NCI-H510A treated with DMSO at 0.1 percent for 48 hours (cell line): ENCODE measurements around the gene KHDRBS2.
A peak's percentile ranks its signal among the peaks of the same experiment; 100 is the strongest.

Source experiments
- DNase-seq: peaks from one replicate; lab custom pipeline; 2025; lab: John Stamatoyannopoulos, UW

Gene KHDRBS2

DNA sequence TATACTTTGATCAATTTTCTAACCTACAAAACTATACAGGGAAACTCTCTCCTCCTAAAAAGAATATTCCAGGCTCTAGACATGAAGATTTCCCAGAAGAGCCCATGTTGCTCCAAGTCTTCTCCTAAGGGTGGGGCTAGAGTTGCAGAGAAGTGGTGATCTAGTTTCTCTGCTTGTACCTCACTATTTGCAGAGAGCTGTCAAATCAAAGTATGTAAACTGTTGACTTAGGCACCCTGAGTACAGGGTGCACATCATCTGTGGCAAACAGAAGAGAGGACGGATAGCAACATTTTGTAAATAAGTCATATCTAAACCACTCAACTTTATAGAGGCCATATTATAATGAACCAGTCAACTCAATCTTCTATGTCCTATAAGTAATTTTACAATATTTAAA lies 250.1 kb downstream of the KHDRBS2 start:
- no peak for DNase-seq

DNA sequence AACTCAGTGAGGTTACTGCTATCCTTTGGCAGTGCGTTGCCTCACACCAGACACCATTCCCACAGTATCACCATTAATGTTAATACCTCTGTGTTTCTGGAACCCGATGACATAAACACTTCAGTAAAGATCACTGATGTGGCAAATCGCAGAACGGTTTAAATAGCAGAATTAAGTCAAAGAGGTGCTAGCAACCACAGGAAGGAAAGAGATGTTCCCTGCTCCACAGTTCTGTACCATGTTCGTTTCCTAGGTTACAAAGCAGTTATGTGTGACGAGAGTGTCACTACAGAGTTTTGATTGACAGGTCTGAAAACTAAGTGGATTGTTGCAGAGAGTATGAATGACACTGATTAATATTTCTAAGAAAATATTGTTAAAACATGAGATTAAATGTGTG lies 272.3 kb downstream of the KHDRBS2 start:
- no peak for DNase-seq

DNA sequence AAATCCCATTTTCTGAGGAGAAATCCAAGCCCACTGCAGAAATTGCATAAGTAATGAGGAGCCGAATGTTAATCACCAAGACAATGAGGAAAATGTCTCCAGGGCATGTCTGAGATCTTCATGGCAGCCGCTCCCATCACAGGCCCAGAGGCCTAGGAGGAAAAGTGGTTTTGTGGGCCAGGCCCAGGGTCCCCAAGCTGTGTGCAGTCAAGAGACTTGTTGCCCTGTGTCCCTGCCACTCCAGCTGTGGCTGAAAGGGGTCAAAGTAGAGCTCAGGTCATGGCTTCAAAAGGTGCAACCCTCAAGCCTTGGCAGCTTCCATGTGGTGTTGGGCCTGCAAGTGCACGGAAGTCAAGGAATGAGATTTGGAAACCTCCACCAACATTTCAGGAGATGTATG lies 276.6 kb downstream of the KHDRBS2 start:
- DNase-seq: no peak

DNA sequence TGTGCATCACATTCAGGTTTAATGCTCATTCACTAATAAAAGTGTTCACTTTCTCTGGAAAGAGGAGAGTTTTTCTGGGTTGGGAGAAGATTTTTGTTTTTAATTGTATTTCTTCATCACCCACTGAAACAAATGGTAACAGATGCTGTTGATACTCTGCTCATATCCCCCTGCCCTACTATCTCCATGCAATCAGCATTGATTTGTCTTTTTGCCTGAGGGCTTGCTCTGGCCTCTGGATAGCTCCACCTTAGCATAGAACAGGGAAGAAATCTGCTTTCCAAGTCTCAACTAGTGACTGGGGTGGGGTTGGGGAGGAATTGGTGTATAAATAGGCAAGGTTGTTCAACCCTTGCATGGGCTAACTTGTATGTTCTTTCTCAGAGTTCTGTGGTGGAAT lies 296.4 kb downstream of the KHDRBS2 start:
- no peak for DNase-seq

DNA sequence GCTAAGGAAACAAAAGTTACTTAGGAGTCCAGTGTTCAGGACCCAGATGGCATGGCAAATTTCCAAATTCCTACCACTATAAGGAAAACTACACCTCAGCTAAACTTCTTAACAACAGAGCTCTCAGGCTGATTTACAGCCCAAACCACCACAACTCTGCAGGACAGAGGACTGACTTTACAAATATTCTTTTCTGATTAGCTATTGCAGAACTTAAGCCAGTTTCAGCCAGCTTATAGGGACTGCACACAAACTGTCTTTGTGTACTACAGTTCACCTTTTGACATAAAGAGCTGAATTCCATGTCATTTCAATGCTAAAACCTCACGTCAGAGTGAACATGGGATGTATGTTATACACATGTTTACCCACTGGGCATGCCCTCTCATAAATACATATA lies 305.4 kb downstream of the KHDRBS2 start:
- DNase-seq: no peak

DNA sequence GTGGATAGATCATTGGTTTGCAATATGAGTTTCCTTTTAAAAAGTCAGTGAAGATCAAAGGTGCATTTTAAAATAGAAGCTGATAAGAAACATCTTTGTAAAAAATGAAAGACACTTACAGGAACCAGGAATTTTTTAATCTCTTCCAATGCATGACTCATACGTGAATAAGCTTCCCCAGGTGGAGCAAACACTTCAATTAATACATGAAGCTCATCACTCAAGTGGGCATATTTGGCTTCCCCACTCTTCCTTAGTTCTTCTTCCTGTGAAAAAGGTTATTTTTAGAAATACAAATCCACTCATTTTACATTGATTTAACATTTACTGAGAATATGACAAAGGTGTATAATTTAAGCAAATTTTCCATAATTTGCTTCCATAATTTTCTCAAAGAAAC lies 308.1 kb downstream of the KHDRBS2 start:
- DNase-seq: no peak

DNA sequence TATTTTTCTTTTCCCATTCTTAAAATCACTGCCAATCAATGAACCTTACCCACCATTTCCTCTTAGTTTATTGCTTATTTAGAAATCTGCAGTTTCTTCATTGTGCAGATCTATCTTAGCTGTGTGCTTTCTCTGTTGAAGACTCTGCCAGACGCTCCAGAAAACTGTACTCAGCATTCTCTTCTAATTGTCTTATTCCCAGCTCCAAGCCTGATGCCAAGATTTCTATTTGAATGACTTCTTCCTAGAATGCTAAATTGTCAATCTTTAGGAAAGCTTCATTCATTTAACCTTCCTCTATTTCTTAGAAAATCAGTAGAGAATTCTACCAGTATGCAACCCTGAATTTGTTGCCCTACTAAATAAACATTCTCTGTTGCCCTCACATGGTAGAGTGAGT lies 308.9 kb downstream of the KHDRBS2 start:
- DNase-seq: no peak

DNA sequence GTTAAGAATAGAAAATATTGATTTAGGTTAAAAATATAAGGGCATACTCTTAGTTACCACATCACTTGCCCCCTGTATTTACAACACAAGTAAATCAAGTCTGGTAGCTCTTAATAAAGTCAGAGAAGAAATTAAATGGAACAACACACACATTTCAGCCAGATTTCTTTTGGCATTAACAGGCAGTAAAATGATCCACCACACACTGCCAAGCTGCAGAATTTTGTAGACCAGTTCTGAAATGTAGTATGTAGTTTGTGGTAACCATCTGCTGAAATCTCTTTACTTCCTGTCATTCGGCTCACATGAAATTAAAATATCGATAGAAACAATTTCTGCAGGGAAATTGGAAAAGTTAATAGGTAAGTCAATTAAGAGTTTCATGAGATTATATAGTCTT lies 326.8 kb downstream of the KHDRBS2 start:
- DNase-seq: no peak

DNA sequence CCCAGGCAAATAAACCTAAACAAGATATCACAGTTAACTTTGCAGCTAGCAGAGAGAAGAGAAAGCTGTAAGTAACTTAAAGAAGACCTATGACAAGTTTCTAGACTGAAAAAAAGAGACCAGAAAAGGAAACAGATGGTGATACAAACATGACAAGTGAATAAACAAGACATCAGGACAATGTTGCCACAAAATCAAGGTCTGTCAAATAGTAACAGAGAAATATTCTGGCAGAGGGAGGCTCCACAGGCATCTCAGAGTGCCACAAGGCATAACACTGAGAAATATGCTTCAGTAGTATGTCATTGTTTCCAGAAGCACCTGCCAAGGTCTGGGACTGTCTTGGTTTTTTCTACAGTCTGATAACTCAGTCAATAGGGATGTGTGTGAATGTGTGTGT lies 332.2 kb downstream of the KHDRBS2 start:
- no peak for DNase-seq

DNA sequence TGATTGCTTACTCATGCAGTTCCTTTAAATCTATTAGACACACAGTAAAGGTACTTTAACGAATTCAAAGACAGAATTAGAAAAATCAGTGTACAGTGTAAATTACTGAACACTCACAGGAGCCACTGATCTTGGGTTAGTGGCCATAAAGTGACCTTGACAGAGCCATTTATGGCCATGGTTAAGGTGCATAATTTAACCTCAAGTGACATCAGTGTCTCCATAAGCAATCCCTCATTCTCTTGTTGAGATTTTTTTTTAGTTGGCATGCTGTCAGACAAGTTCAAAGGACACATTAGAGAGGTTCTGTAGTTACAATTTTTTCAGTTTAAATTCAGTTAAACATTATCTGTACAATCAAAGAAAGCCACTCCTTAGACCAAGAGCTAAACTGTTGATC lies 334.4 kb downstream of the KHDRBS2 start:
- no peak for DNase-seq

DNA sequence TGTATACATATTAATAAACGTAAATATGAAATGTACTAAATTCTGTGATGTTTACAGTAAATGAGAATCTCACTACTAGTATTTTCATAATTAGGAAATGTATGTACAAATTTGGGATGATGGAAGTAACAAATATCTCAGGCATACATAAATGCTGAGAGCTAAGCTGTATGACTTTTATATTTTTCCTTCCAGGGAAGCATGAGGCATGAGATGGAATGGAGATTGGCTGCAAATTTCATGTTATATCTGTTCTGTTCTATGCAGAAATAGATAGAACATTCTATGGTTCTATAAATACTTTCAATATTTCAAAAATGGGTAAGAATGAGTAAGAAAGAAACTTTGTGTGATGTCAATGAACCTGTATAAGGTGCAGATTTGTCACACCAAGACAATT lies 335.2 kb downstream of the KHDRBS2 start:
- no peak for DNase-seq

DNA sequence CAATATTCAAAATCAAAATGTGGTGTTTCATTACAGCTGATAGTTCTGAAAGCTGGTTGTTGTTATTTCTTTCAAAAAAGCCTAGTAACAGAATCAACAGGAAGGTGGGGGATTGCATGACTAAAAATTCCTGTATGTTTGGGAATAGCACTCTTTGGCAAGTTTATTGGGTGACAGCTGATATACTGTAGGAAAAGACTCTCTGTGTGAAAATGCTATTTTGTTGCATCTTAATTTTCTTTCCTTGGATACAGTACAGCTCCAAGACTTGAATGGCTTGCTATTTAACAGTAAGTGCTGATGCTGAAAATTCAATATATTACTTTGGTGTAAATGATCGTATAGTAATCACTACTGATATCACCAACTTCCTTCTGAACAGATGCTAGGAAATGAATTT lies 336.1 kb downstream of the KHDRBS2 start:
- DNase-seq: no peak

DNA sequence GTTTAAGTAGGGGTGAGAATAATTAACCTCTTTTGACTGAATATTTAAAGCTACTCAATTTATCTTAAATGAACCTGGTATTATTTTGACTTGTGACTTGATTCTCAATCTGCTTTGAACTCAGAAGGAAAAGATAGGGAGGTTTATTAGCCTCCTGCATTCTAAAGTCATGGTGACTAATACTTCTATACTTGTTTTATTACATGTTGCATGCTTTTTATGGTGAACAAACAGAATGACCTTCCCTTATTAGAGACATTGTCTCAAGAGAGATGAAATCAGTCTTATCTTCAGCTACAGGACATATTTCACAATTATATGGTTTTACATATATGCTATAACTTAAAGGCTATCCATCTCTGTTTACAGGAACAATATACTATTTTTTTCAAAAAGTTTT lies 336.9 kb downstream of the KHDRBS2 start:
- DNase-seq: no peak

DNA sequence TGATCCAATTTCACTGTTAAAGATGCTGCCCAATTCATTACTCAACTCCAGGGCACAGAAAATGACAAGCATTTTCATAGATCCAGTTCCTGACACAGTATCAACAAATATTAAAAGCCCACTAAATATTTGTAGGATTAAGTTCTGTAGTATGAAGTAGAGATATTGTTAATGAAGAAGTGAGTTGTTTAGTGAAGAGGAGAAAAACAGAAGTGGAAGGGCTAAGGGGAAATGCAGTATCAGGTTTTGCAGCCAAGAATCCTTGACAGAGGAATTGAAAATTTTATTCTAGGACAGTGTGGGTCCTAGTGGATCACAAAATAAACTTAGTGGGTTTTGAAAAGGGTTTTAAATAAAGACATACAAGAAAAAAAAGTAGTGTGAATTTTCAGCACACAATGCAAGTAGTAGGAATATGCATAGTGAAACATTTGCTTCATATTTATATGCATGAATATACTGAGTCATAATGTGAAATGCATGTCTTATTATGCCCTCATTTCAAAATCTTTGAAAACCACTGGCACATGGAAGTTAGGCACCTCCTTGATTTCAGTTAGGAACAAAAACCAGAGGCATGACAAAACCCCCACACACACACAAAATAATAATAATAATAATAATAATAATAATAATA lies 338.6 kb downstream of the KHDRBS2 start:
- no peak for DNase-seq

DNA sequence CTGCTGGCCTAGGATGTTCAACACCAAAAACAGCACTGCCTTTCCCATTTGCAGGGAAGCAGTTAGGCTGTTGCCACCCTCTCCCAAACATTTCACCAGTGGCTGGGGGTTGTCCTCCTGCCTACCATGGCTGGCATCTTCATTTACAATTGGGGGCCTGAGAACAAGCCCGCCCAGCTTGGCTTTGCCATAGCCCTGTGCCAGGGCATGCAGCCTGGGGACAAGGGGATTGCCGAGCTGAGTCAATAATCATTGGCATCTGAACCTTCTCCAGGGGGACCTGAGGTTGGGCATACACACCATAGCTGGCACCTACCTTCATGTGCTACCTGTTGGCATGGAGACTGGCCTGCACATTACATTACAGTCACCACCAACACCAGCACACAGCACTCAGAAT lies 345.1 kb downstream of the KHDRBS2 start:
- DNase-seq: no peak

DNA sequence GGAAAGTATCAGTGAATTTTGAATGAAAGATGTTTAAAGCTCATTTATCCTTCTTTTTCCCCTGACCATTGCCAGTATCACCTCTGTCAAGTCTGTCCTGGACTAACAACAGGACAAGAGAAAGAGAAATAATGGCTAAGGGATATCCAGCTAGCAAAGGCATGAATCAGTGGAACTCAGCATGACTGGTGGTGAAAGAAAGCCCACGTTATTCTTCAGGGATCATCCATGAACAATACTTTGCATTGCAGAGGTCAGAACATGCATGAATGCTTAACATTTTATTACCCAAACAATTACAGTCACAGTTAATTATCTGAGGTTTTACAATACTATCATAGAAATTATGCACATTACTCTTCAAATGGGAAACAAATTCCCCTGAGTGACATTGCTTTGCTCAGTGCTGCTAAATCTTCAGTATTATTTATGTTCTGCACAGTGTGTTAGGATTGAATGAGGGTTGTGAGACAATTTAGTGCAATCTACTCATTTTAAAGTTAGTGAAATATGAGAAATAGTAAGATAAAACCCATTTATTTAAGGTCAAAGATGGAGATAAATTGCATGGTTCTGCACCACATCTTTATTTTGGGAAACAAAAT lies 350.7 kb downstream of the KHDRBS2 start:
- DNase-seq: no peak

DNA sequence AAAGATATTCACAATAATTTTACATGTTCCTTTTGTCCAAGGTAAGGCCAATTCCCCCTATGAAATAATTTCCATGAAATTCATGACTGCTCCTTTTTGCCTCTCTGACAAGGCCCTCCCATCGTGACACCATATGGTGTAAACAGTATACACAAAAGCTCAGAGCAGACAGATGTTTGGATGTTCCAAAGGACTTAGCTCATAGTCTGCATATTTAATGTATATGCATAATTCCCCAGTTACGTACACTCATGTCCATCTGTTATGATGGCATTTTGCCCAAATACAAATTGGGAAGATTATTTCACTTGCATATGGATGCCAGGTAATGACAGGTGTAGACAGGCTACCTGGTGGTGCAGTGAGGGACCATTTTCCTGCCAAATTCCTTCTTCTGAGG lies 376.5 kb downstream of the KHDRBS2 start:
- DNase-seq: no peak

DNA sequence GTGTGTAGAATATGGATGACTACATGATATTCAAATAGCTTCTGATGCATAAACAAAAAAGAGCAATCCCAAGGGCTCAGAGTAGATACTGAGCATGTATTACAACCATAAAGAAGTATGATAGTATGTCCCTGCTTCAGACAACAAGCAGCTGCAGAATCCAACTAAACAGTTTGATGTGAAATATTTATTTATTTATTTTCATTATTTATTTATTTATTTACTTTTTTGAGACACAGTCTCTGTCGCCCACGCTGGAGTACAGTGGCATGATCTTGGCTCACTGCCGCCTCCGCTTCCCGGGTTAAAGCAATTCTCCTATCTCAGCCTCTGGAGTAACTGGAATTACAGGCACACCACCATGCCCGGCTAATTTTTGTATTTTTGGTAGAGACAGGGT lies 384.3 kb downstream of the KHDRBS2 start:
- DNase-seq: no peak

DNA sequence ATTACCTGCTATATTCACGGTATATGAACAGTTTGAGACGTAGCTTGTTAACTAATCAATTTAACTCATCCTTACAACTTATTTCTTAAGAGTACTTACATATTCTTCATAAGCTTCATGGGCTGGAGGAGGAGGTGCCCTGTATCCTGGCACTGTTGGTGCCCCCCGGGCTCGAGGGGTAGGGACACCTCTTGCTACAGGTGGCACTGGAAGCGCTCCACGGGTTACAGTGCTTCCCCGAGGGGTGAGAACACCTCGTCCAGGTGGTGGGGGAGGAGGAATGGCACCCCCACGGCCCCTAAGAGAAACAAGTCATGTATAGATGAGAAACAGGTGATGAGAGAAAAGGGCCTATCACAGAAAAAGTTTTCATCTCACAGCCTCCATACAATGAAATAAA lies 391.5 kb downstream of the KHDRBS2 start:
- no peak for DNase-seq

DNA sequence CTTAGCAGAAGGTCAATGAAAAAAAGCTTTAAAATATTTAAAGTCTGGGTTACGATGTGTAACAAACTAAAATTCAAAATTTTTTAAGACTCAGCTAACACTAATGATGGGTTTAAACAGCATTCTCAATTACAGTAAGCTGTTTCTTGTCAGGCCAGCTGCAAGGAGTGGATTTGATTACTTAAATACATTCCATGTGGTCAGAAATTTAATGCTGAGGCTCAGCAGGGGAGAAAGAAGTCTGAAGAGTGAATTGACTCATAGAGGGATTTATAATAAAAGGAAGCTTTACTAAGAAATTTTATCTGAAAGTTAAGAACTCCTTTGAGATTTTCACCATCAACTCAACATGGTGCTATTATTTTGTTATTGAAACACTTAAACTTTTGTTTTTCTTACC lies 398.6 kb downstream of the KHDRBS2 start:
- no peak for DNase-seq

DNA sequence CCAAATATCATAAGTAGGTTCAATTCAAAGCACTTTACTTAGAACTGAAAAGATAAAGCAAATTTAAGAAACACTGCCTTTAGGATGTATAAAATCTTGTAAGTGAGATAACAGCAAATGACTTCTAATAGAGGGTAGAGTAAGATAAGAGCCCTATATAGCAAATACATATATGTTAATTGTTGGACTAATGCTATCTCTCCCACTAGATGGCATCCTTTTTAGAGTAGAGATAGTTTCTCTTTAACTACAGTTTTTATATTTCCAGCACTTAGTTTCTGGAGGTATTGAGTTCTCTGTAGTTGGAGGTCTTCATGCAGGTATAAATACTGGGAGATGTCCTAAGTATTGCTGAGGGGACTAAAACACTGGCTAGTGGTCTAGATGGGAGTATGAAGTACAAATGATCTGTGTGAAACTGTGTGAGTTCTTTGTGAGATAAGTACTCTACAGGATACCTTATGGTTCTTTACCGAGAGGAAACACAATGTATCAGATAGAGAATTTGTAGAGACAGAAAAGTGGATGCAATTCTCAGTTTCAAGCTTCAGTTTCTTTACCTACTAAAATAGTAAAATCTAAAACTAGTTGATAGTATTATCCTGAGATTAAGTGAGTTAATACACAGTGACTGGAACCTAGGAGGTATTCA lies 399.3 kb downstream of the KHDRBS2 start:
- DNase-seq: peak; percentile 14

DNA sequence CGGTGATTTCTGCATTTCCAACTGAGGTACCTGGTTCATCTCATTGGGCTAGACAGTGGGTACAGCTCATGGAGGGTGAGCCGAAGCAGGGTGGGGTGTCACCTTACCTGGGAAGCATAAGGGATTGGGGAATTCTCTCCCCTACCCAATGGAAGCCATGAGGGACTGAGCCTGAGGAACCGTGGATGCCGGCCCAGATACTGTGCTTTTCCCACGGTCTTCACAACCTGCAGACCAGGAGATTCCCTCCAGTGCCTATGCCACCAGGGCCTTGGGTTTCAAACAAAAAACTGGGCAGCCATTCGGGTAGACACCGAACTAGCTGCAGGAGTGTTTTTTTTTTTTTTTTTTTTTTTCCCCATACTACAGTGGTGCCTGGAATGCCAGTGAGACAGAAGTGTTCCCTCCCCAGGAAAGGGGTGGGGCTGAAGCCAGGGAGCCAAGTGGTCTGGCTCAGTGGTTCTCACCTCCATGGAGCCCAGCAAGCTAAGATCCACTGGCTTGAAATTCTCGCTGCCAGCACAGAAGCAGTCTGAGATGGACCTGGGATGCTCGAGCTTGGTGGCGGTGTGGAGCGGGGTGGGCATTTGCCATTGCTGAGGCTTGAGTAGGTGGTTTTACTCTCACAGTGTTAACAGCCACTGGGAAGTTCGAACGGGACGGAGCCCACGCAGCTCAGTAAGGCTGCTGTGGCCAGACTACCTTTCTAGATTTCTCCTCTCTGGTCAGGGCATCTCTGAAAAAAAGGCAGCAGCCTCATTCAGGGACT lies 416.2 kb downstream of the KHDRBS2 start:
- DNase-seq: no peak

DNA sequence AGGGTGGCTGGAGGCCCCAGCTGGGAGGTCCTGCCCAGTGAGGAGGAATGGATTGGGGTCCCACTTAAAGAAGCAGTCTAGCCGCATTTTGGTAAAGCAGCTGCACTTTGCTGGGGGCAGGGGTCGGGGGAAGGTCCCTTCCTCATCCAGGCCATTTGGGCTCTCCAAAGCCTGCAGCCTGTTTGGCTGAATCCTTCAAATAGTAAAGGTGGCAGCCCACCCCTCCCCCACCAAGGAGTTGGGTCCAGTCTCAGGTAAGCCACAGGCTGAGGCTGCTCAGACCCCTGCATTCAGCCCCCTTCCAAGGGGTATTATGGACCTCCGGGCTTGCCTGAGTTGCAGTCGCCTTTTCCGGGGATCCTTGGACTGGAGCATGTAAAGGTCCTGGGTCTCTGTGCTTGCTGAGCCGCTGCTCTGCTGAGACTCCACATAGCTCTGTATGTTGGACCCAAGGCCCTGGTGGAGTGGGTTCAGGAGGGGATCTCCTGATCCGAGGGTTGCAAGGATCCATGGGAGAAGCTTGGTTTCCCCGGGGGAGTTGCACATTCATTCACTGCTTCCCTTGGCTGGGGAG lies 417.4 kb downstream of the KHDRBS2 start:
- no peak for DNase-seq
